ENCODE measurements around the gene PIP5KL1.

- TF ChIP-seq RCOR1 (IDR thresholded peaks at IDR 0.05; ENCODE audit: insufficient replicate concordance, low read length) = no peak
- no peak for TF ChIP-seq CTCF (conservative IDR thresholded peaks at IDR 0.05; ENCODE audit: low read depth, low read length)
Measured at GRCh38 chr9:127976498-127976897, 45.9 kb upstream of the PIP5KL1 start.

Data from IMR-90 (cell line).